K562 (cell line): ENCODE data around the gene GLRX. TPM values are rescaled to one million over a fixed set of nuclear protein-coding genes. Genes with fewer than 3 reads are reported as not detected.

Experiments used
- ATAC-seq: fragments of 200-7000 bp; cut with Tn5 transposase; 3 replicates; pipeline ENCODE4 v1.9.1; 2020; ENCODE audit warnings: moderate library complexity
- BruUV-seq: library from RNA; stranded (reverse); fragments of 400-500 nt; replicated peaks from 2 replicates; lab custom pipeline; 2021; lab: Mats Ljungman, UMichigan
- CTCF ChIA-PET: fragments of 300-600 bp; formaldehyde crosslinking; extraction: SDS; loops from one replicate; lab custom pipeline; 2021; ENCODE audit warnings: low intra/inter-chr PET ratio; lab: Yijun Ruan, JAX
- POLR2A ChIA-PET: fragments of 300-600, 350-650 bp; sonication (Branson Sonifier 250); formaldehyde crosslinking; extraction: SDS; loops from one replicate; lab custom pipeline; 2021; ENCODE audit warnings: antibody characterized with exemption, inconsistent platforms; lab: Yijun Ruan, JAX
- DNase-seq, 4 experiments: peaks; one replicate each; pipeline versions ENCODE4 v3.0.0 to v3.0.0-alpha.2; 2011 to 2018; ENCODE audit warnings: low spot score in 3 of 4, mixed read lengths in 3 of 4; ENCODE audit errors: extremely low read depth in 1 of 4
- FAIRE-seq: peaks from 2 replicates; lab custom pipeline; 2011; peaks lifted over from hg19 to GRCh38; lab: Jason Lieb, UNC
- H2AFZ ChIP-seq: 2 replicates; pipeline ENCODE4 v1.6.0; 2011; ENCODE audit warnings: low read depth, low read length, control low read depth, inconsistent platforms
- H3K27ac ChIP-seq: fragments of 200-600 bp; 3 replicates; pipeline ENCODE4 v1.8.0; 2011; ENCODE audit warnings: low read depth, mild to moderate bottlenecking, control low read depth, inconsistent platforms, low read length, moderate library complexity, mixed read lengths; ENCODE audit errors: extremely low read depth
- H3K27me3 ChIP-seq, 2 experiments: fragments of 300-600 bp in 1 of 2; 2 replicates in 1 of 2; 3 replicates in 1 of 2; pipeline versions ENCODE4 v1.6.0 to v1.8.0; 2011; ENCODE audit warnings: inconsistent platforms in 2 of 2, low read length in 2 of 2, mild to moderate bottlenecking in 1 of 2, mixed read lengths in 1 of 2, moderate library complexity in 1 of 2; ENCODE audit not compliant: control insufficient read depth in 2 of 2, insufficient read depth in 2 of 2
- H3K36me3 ChIP-seq: fragments of 300-600 bp; 3 replicates; pipeline ENCODE4 v1.8.0; 2011; ENCODE audit warnings: mild to moderate bottlenecking, low read length, inconsistent platforms; ENCODE audit not compliant: control insufficient read depth, insufficient read depth
- H3K4me1 ChIP-seq, 2 experiments: fragments of 200-600 bp in 1 of 2; replicated peaks in 1 of 2; 2 replicates in 1 of 2; 3 replicates in 1 of 2; pipeline versions ENCODE4 v1.5.1 to v1.8.0; 2011; ENCODE audit warnings: inconsistent platforms in 2 of 2, low read length in 2 of 2, mild to moderate bottlenecking in 1 of 2, mixed read lengths in 1 of 2, moderate library complexity in 1 of 2; ENCODE audit not compliant: control insufficient read depth in 2 of 2, insufficient read depth in 2 of 2
- H3K4me2 ChIP-seq: 2 replicates; pipeline ENCODE4 v1.6.1; 2011; ENCODE audit warnings: low read length, control low read depth, inconsistent platforms, mixed read lengths; ENCODE audit not compliant: insufficient read depth
- H3K4me3 ChIP-seq: fragments of 200-600 bp; sonication (generic), shearing (Covaris generic); 2 replicates; pipeline ENCODE4 v1.5.1; 2016; ENCODE audit warnings: control low read depth, inconsistent platforms
- H3K79me2 ChIP-seq: fragments of 200-600 bp; 3 replicates; pipeline ENCODE4 v1.8.0; 2011; ENCODE audit warnings: low read length, inconsistent platforms; ENCODE audit not compliant: control insufficient read depth, insufficient read depth
- H3K9ac ChIP-seq, 2 experiments: 2 replicates each; pipeline versions ENCODE4 v1.6.0 to v1.6.1; 2011; ENCODE audit warnings: low read depth in 2 of 2, low read length in 2 of 2, control low read depth in 1 of 2, inconsistent platforms in 1 of 2, mild to moderate bottlenecking in 1 of 2, mixed read lengths in 1 of 2; ENCODE audit not compliant: insufficient read depth in 1 of 2
- H3K9me1 ChIP-seq: one replicate; pipeline ENCODE4 v1.6.0; 2011; ENCODE audit warnings: inconsistent platforms, mild to moderate bottlenecking, low read length, moderate library complexity; ENCODE audit not compliant: control insufficient read depth, insufficient read depth
- H3K9me3 ChIP-seq: replicated peaks from 2 replicates; pipeline ENCODE4 v1.5.1; 2011; ENCODE audit warnings: low read depth, low read length, inconsistent platforms; ENCODE audit not compliant: control insufficient read depth, insufficient read depth
- H4K20me1 ChIP-seq: replicated peaks from 2 replicates; pipeline ENCODE4 v1.6.1; 2011; ENCODE audit warnings: low read length, inconsistent platforms, mixed read lengths; ENCODE audit not compliant: control insufficient read depth, insufficient read depth
- BCL6 ChIP-seq: fragments of 250-450 bp; sonication (Bioruptor Pico); IDR thresholded peaks from 2 replicates; pipeline ENCODE4 v1.4.0; 2020
- CC2D1A ChIP-seq: fragments of 450-650 bp; IDR thresholded peaks from 2 replicates; pipeline ENCODE4 v1.6.1; 2017; ENCODE audit warnings: mild to moderate bottlenecking
- GATAD2B ChIP-seq: fragments of 450-650 bp; IDR thresholded peaks from 2 replicates; pipeline ENCODE4 v1.6.1; 2017; ENCODE audit warnings: mild to moderate bottlenecking, borderline replicate concordance
- NFE2L1 ChIP-seq: fragments of 450-650 bp; IDR thresholded peaks from 2 replicates; pipeline ENCODE4 v1.6.1; 2016; ENCODE audit warnings: missing genetic modification characterization, low read depth, mild to moderate bottlenecking, missing compliant biosample characterization, moderate library complexity, borderline replicate concordance
- RAD21 ChIP-seq, 2 experiments: fragments of 250-450 bp in 1 of 2; fragments of 450-650 bp in 1 of 2; sonication (Bioruptor Pico) in 1 of 2; formaldehyde crosslinking in 1 of 2; IDR thresholded peaks in 1 of 2; conservative IDR thresholded peaks in 1 of 2; 2 replicates each; pipeline versions ENCODE4 v1.4.0 to v1.8.0; 2020 to 2022; ENCODE audit warnings: mild to moderate bottlenecking in 2 of 2, moderate library complexity in 1 of 2
- RB1 ChIP-seq: fragments of 450-650 bp; IDR thresholded peaks from 2 replicates; pipeline ENCODE4 v1.6.1; 2017; ENCODE audit warnings: low read depth, mild to moderate bottlenecking
- RCOR1 ChIP-seq, 2 experiments: IDR thresholded peaks; 2 replicates each; pipeline ENCODE4 v1.6.1; 2012; ENCODE audit warnings: low read depth in 2 of 2, low read length in 2 of 2, borderline replicate concordance in 1 of 2, improper control_type of control experiment in 1 of 2
- SPI1 ChIP-seq: IDR thresholded peaks from 2 replicates; pipeline ENCODE4 v1.6.1; 2011; ENCODE audit warnings: low read depth, low read length, control low read depth, borderline replicate concordance
- STAG1 ChIP-seq: sonication (generic); formaldehyde crosslinking; IDR thresholded peaks from 2 replicates; pipeline ENCODE4 v1.5.0; 2020; ENCODE audit warnings: missing genetic modification reagents, borderline replicate concordance
- ZFP36 ChIP-seq: fragments of 150-350 bp; IDR thresholded peaks from 2 replicates; pipeline ENCODE4 v1.6.1; 2018; ENCODE audit warnings: low read length, low read depth; ENCODE audit not compliant: partially characterized antibody
- ZNF217 ChIP-seq: sonication (generic); formaldehyde crosslinking; IDR thresholded peaks from 2 replicates; pipeline ENCODE4 v1.8.0; 2022; ENCODE audit warnings: mild to moderate bottlenecking, missing genetic modification reagents
- ZNF311 ChIP-seq: fragments of 250-450 bp; sonication (Bioruptor Pico); IDR thresholded peaks from 2 replicates; pipeline ENCODE4 v1.4.0; 2020; ENCODE audit warnings: mild to moderate bottlenecking, moderate library complexity
- WGBS: fragments of 100-300 bp; shearing (Covaris generic); methylation state at CpG from one replicate; pipeline ENCODE4 v1.1.6; 2016; ENCODE audit warnings: low coverage, mixed read lengths; ENCODE audit not compliant: insufficient coverage; ENCODE audit errors: missing lambda C conversion rate; 5-methylcytosine and 5-hydroxymethylcytosine counted together
- in situ Hi-C: fragments of 300-500 bp; cut with MboI; formaldehyde crosslinking; loops from 4 replicates; pipeline ENCODE4 v1.15.0; 2018; ENCODE audit warnings: inconsistent platforms, mixed read lengths
- intact Hi-C: fragments of 100-400 bp; cut with micrococcal nuclease; formaldehyde crosslinking; loops from 2 replicates; pipeline ENCODE4 v1.14.2; 2022
- polyA plus RNA-seq, 8 experiments: library from polyadenylated mRNA; depleted of rRNA in 4 of 8; stranded (reverse) in 5 of 8; unstranded in 3 of 8; fragments of >200 nt; fragmentation: Nextera tagmentation in 2 of 8; fragmentation: Illumina TruSeq in 1 of 8; extraction: Ambion mirVana in 2 of 8; extraction: Trizol in 1 of 8; gene quantifications; 2 replicates each; pipeline versions ENCODE4 v1.2.1 to v1.2.3, GENCODE V29; 2011 to 2014; ENCODE audit warnings: inconsistent platforms in 1 of 8, missing spikeins in 1 of 8
- total RNA-seq, 7 experiments: library from RNA; depleted of rRNA in 6 of 7; stranded (reverse); fragments of >200 nt in 6 of 7; fragmentation: Illumina TruSeq in 2 of 7; extraction: Trizol in 2 of 7; gene quantifications; 2 replicates each; pipeline versions ENCODE4 v1.2.1 to v1.2.3, GENCODE V29; 2011 to 2021; ENCODE audit warnings: low replicate concordance in 1 of 7
- TF ChIP-seq, protein P1 (sequence below): fragments of 150-350 bp; IDR thresholded peaks from 2 replicates; pipeline ENCODE4 v1.6.1; 2014; ENCODE audit warnings: low read depth, mild to moderate bottlenecking, low read length, borderline replicate concordance

GLRX gene
- total and polyA plus RNA-seq, 9 of the 15 experiments (the other 6 are each of a cell fraction or from before 2014, with no cell fraction given), result 2.3 to 11.2 (median 4.6) TPM

DNA sequence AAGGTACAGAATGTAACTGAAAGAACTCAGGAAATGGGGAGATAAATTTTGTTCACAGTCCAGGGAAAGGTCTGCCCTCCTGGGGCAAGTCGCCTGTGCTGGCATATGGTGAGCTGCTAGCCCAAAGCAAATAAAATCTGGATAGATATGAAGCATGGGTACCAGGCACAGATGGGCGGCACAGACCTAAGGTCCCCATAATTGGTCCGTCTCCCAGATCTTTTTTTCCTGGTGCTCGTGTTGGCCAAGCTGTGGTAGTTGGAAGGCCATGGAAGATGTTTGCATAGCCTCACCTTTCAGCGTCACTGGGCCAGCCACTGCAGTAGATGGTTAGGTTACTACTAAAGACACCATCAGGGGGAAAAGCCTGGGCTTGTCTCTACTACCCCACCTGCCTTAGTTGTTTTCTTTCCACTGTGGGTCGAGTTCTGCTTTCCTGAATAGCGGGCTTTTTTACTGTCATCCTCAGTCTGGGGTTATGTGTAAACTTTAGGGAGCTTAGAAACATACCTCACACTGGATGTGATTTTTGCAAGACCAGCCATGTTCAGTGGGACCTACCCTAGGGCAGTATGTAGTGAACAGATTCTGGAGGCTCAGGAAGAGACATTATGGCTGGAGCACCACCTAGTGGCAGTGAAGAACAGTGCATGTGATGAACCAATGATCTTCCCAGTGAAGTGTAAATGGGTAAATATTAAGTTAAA lies 24.2 kb upstream of the GLRX start:
- intact Hi-C loops (loop anchor here (1.0 to 10.0 kb wide), 7 partner anchors 65 to 878 kb away; partner anchors contain the start of genes ARSK and SKIC3), in situ Hi-C loops (loop anchor here (5.0 to 25.0 kb wide), 4 partner anchors 69 to 884 kb away; partner anchors contain the start of gene MCTP1)
- no peak overlapping the region for H2AFZ ChIP-seq
- H4K20me1 ChIP-seq, result no peaks in the 10 kb centered on the region
- no peak overlapping the region for H3K27ac ChIP-seq
- DNase-seq (peak; percentile 76 to 80 (median 78)), FAIRE-seq (peak; percentile 97), ATAC-seq (peak; percentile 81)
- H3K36me3 ChIP-seq, result no peaks in the 10 kb centered on the region
- H3K4me2 ChIP-seq, result no peak overlapping the region
- ChIA-PET CTCF (interaction anchor here (0.7 to 4.1 kb wide), 5 partner anchors 66 to 206 kb away, joined by 3 to 63 read pairs (median 12); partner anchors contain the start of gene RFESD), POLR2A (interaction anchor here (0.6 kb wide), 1 partner anchor 429 kb away, joined by 3 read pairs; no protein-coding TSS in a partner anchor)
- no peaks in the 10 kb centered on the region for H3K27me3 ChIP-seq
- H3K79me2 ChIP-seq, result no peaks in the 10 kb centered on the region
- H3K4me1 ChIP-seq, result peaks cover 0 to 20% of the 10 kb centered on the region in 2 experiments; a peak in 4 of 5 replicates
- 43% methylated on average over 7 of the region's 7 CpGs for WGBS
- H3K9me3 ChIP-seq, result no peaks in the 10 kb centered on the region
- no peak overlapping the region for H3K9ac ChIP-seq
- H3K9me1 ChIP-seq, result no peaks in the 10 kb centered on the region
- no TSS peak for BruUV-seq
- no peak overlapping the region for H3K4me3 ChIP-seq
- TF ChIP-seq BCL6, result no peak
- peak; percentile 20; the same call in 1 of the 2 replicates for TF ChIP-seq GATAD2B
- peak; percentile 95 to 97 for TF ChIP-seq RAD21 (CRISPR knock-in tag; conservative IDR thresholded peaks at IDR 0.05 in 1 of 2, IDR thresholded peaks at IDR 0.05 in 1 of 2)
- TF ChIP-seq RCOR1 (IDR thresholded peaks at IDR 0.05; ENCODE audit: borderline replicate concordance in 1 of 2, low read depth in 2 of 2, low read length in 2 of 2), result peak in 1 of 2 experiments; percentile 46; a peak in 1 of 4 replicates
- no peak for TF ChIP-seq ZNF217 (CRISPR knock-in tag)
- TF ChIP-seq CC2D1A, result peak; percentile 68; the same call in 1 of the 2 replicates
- no peak for TF ChIP-seq ZNF311 (CRISPR knock-in tag)
- TF ChIP-seq, protein P1, sequence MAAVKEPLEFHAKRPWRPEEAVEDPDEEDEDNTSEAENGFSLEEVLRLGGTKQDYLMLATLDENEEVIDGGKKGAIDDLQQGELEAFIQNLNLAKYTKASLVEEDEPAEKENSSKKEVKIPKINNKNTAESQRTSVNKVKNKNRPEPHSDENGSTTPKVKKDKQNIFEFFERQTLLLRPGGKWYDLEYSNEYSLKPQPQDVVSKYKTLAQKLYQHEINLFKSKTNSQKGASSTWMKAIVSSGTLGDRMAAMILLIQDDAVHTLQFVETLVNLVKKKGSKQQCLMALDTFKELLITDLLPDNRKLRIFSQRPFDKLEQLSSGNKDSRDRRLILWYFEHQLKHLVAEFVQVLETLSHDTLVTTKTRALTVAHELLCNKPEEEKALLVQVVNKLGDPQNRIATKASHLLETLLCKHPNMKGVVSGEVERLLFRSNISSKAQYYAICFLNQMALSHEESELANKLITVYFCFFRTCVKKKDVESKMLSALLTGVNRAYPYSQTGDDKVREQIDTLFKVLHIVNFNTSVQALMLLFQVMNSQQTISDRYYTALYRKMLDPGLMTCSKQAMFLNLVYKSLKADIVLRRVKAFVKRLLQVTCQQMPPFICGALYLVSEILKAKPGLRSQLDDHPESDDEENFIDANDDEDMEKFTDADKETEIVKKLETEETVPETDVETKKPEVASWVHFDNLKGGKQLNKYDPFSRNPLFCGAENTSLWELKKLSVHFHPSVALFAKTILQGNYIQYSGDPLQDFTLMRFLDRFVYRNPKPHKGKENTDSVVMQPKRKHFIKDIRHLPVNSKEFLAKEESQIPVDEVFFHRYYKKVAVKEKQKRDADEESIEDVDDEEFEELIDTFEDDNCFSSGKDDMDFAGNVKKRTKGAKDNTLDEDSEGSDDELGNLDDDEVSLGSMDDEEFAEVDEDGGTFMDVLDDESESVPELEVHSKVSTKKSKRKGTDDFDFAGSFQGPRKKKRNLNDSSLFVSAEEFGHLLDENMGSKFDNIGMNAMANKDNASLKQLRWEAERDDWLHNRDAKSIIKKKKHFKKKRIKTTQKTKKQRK, result no peak
- peak; percentile 90; the same call in 1 of the 2 replicates for TF ChIP-seq STAG1
- no peak for TF ChIP-seq ZFP36
- 0 out of 2 replicates have a peak, but pooled peaks have one; percentile 28 for TF ChIP-seq RB1
- TF ChIP-seq SPI1, result no peak
- TF ChIP-seq NFE2L1 (tag), result no peak
